Right lung (tissue), 10 donors: ENCODE data around the gene PRKN. TPM values are rescaled to one million over a fixed set of nuclear protein-coding genes. Genes with fewer than 3 reads are reported as not detected.

ENCODE experiments used
- DNase-seq, 2 donors: peaks; one replicate each; pipeline ENCODE4 v3.0.0-alpha.2; 2013
- long read RNA-seq, 8 donors: transcript quantifications; one replicate each; lab custom pipeline, GENCODE V29; 2026
- polyA plus RNA-seq, 5 donors: library from polyadenylated mRNA; unstranded; fragments of 120-200 nt; gene quantifications; one replicate each; pipeline versions ENCODE4 v1.2.1 to v1.2.3, GENCODE V29; 2013; ENCODE audit warnings: inconsistent platforms in 1 of 5, low replicate concordance in 1 of 5; ENCODE audit not compliant: insufficient read length in 5 of 5, insufficient read depth in 1 of 5

PRKN gene
- polyA plus RNA-seq, result 1 to 10 TPM; 2.0 to 3.6 (median 2.7) TPM
- long read RNA-seq, donor 1, partial matches to known transcripts, result 0 of 1 reads
- long read RNA-seq, donor 1, other reads (novel, unspliced or antisense), result 0 of 1 reads
- long read RNA-seq, donor 2, result 0 reads
- long read RNA-seq, donor 3, result 0 reads
- long read RNA-seq, donor 4, result 0 reads
- long read RNA-seq, donor 5, partial matches to known transcripts, result 0 of 1 reads
- long read RNA-seq, donor 5, other reads (novel, unspliced or antisense), result 0 of 1 reads
- long read RNA-seq, donor 6, partial matches to known transcripts, result 0 of 2 reads
- long read RNA-seq, donor 6, other reads (novel, unspliced or antisense), result 0 of 2 reads
- long read RNA-seq, donor 7, partial matches to known transcripts, result 5 of 7 reads
- long read RNA-seq, donor 7, other reads (novel, unspliced or antisense), result 0 of 7 reads
- long read RNA-seq, donor 8, partial matches to known transcripts, result 0 of 1 reads
- long read RNA-seq, donor 8, other reads (novel, unspliced or antisense), result 0 of 1 reads

GRCh38 chr6:162727322-162728182 is at the start of gene PRKN, which contains the start of gene PACRG:
PRKN (minus strand) TSS chr6:162727766.
PACRG (plus strand) TSS chr6:162727974.
- DNase-seq, result peak; percentile 99

GRCh38 chr6:162777091-162777490 is 49.5 kb upstream of the PRKN start:
- DNase-seq, result no peak

GRCh38 chr6:162773996-162774395 is 46.4 kb upstream of the PRKN start:
- no peak for DNase-seq

- DNase-seq, result no peak
Observed at GRCh38 chr6:162772466-162772865, 44.9 kb upstream of the PRKN start.

- DNase-seq, result no peak
Observed at GRCh38 chr6:162770955-162771354, 43.4 kb upstream of the PRKN start.

GRCh38 chr6:162770136-162770535 is 42.6 kb upstream of the PRKN start:
- DNase-seq, result no peak

GRCh38 chr6:162753775-162754174 is 26.2 kb upstream of the PRKN start:
- no peak for DNase-seq

GRCh38 chr6:162751211-162751859 is 23.8 kb upstream of the PRKN start:
- no peak for DNase-seq

- no peak for DNase-seq
Observed at GRCh38 chr6:162750776-162751175, 23.2 kb upstream of the PRKN start.

- DNase-seq, result no peak
Observed at GRCh38 chr6:162736961-162737360, 9.4 kb upstream of the PRKN start.

GRCh38 chr6:162733489-162733888 is 5.9 kb upstream of the PRKN start:
- DNase-seq, result no peak

GRCh38 chr6:162730502-162730901 is 2.9 kb upstream of the PRKN start:
- no peak for DNase-seq

GRCh38 chr6:162728706-162729105 is 1.1 kb upstream of the PRKN start:
- DNase-seq, result no peak

GRCh38 chr6:162728197-162728596 is 631 bp upstream of the PRKN start:
- no peak for DNase-seq

- DNase-seq, result peak in 1 of 2 donors; percentile 16
Observed at GRCh38 chr6:162726947-162727321, 632 bp downstream of the PRKN start.

- DNase-seq, result no peak
Observed at GRCh38 chr6:162722633-162723032, 4.9 kb downstream of the PRKN start.

GRCh38 chr6:162722226-162722625 is 5.3 kb downstream of the PRKN start:
- DNase-seq, result no peak

GRCh38 chr6:162721404-162721687 is 6.2 kb downstream of the PRKN start:
- DNase-seq, result no peak

- DNase-seq, result no peak
Observed at GRCh38 chr6:162719528-162719927, 8.0 kb downstream of the PRKN start.

- no peak for DNase-seq
Observed at GRCh38 chr6:162715601-162716000, 12.0 kb downstream of the PRKN start.

- no peak for DNase-seq
Observed at GRCh38 chr6:162713974-162714780, 13.4 kb downstream of the PRKN start.
